H1 (cell line): Measurements from ENCODE around the gene ANXA2R.

Experiments
- BRCA1 ChIP-seq: IDR thresholded peaks from 2 replicates; pipeline ENCODE4 v1.6.1; 2012; ENCODE audit warnings: low read depth, low read length, improper control_type of control experiment
- CTCF ChIP-seq, 3 experiments: IDR thresholded peaks; 1 replicate in 2 of 3; 2 replicates in 1 of 3; pipeline versions ENCODE4 v1.5.1 to v1.6.1; 2011; ENCODE audit warnings: low read length in 3 of 3, mild to moderate bottlenecking in 3 of 3, inconsistent platforms in 2 of 3, low read depth in 1 of 3, moderate library complexity in 1 of 3; ENCODE audit not compliant: insufficient read depth in 1 of 3; ENCODE audit errors: control extremely low read depth in 1 of 3
- EP300 ChIP-seq, 2 experiments: IDR thresholded peaks; 1 replicate in 1 of 2; 2 replicates in 1 of 2; pipeline ENCODE4 v1.6.1; 2011 to 2012; ENCODE audit warnings: low read depth in 2 of 2, low read length in 2 of 2, mild to moderate bottlenecking in 2 of 2, borderline replicate concordance in 1 of 2, inconsistent platforms in 1 of 2, moderate library complexity in 1 of 2
- FOSL1 ChIP-seq: IDR thresholded peaks from 2 replicates; pipeline ENCODE4 v1.6.1; 2011; ENCODE audit warnings: mild to moderate bottlenecking, low read depth, low read length, moderate library complexity; ENCODE audit not compliant: insufficient read depth
- HDAC2 ChIP-seq, 2 experiments: fragments of 300-600 bp in 1 of 2; sonication (generic) in 1 of 2; IDR thresholded peaks; 2 replicates each; pipeline ENCODE4 v1.6.1; 2011 to 2012; ENCODE audit warnings: low read depth in 2 of 2, low read length in 2 of 2, mild to moderate bottlenecking in 2 of 2, moderate library complexity in 2 of 2, borderline replicate concordance in 1 of 2, inconsistent platforms in 1 of 2
- JUND ChIP-seq: IDR thresholded peaks from 2 replicates; pipeline ENCODE4 v1.6.1; 2011; ENCODE audit warnings: mild to moderate bottlenecking, improper control_type of control experiment, low read length
- KDM4A ChIP-seq: IDR thresholded peaks from one replicate; pipeline ENCODE4 v1.7.1; 2012; ENCODE audit warnings: low read depth, mild to moderate bottlenecking, moderate library complexity, low read length, inconsistent platforms; ENCODE audit not compliant: severe bottlenecking
- MAX ChIP-seq: IDR thresholded peaks from 2 replicates; pipeline ENCODE4 v1.6.1; 2012; ENCODE audit warnings: inconsistent platforms
- SAP30 ChIP-seq: fragments of 300-600 bp; sonication (generic); IDR thresholded peaks from 2 replicates; pipeline ENCODE4 v1.7.1; 2012; ENCODE audit warnings: low read length, moderate library complexity, mild to moderate bottlenecking, inconsistent platforms; ENCODE audit not compliant: insufficient read depth, insufficient replicate concordance
- USF2 ChIP-seq: IDR thresholded peaks from 2 replicates; pipeline ENCODE4 v1.6.1; 2011; ENCODE audit warnings: low read length, improper control_type of control experiment

GRCh38 chr5:43036409-43036808, 3.7 kb downstream of the ANXA2R start:
- TF ChIP-seq FOSL1 (no peak), EP300 (IDR thresholded peaks at IDR 0.05; ENCODE audit: borderline replicate concordance in 1 of 2, low read depth in 2 of 2, low read length in 2 of 2) (no peak), SAP30 (no peak), HDAC2 (IDR thresholded peaks at IDR 0.05; ENCODE audit: borderline replicate concordance in 1 of 2, low read depth in 2 of 2, low read length in 2 of 2) (no peak), BRCA1 (no peak), USF2 (no peak), KDM4A (no peak), JUND (no peak), MAX (no peak), CTCF (IDR thresholded peaks at IDR 0.05; ENCODE audit: control extremely low read depth in 1 of 3, insufficient read depth in 1 of 3, low read depth in 1 of 3, low read length in 3 of 3) (no peak)
